ENCODE data around the gene SLC9C1.

The SLC9C1 gene

GRCh38 chr3:112247350-112247749 is 46.7 kb downstream of the SLC9C1 start:
- DNase-seq (ENCODE audit: insufficient read length, low spot score) (no peak), FAIRE-seq (no peak)
- no peak for TF ChIP-seq CTCF (IDR thresholded peaks at IDR 0.05; ENCODE audit: insufficient read depth, missing control alignments)

- DNase-seq (ENCODE audit: insufficient read length, low spot score) = no peak
- FAIRE-seq = no peak
- no peak for TF ChIP-seq CTCF (IDR thresholded peaks at IDR 0.05; ENCODE audit: insufficient read depth, missing control alignments)
Measured at GRCh38 chr3:112233083-112233482, 60.9 kb downstream of the SLC9C1 start.

GRCh38 chr3:112231727-112232126 is 62.3 kb downstream of the SLC9C1 start:
- DNase-seq (ENCODE audit: insufficient read length, low spot score) (no peak), FAIRE-seq (no peak)
- no peak for TF ChIP-seq CTCF (IDR thresholded peaks at IDR 0.05; ENCODE audit: insufficient read depth, missing control alignments)

GRCh38 chr3:112230033-112230432 is 64.0 kb downstream of the SLC9C1 start:
- TF ChIP-seq CTCF (IDR thresholded peaks at IDR 0.05; ENCODE audit: insufficient read depth, missing control alignments) = no peak

GRCh38 chr3:112228786-112229185 is 65.2 kb downstream of the SLC9C1 start:
- no peak for DNase-seq (ENCODE audit: insufficient read length, low spot score)
- TF ChIP-seq CTCF (IDR thresholded peaks at IDR 0.05; ENCODE audit: insufficient read depth, missing control alignments) = no peak
- FAIRE-seq = no peak

More at GRCh38 chr3:112230033-112230432, 64.0 kb downstream of the SLC9C1 start:
- DNase-seq (ENCODE audit: insufficient read length, low spot score) = no peak
- FAIRE-seq = no peak

- no peak for DNase-seq (ENCODE audit: insufficient read length, low spot score)
- FAIRE-seq = no peak
- no peak for TF ChIP-seq CTCF (IDR thresholded peaks at IDR 0.05; ENCODE audit: insufficient read depth, missing control alignments)
Measured at GRCh38 chr3:112200317-112200666, 93.7 kb downstream of the SLC9C1 start.

GRCh38 chr3:112199622-112200316 is 94.2 kb downstream of the SLC9C1 start:
- no peak for TF ChIP-seq CTCF (IDR thresholded peaks at IDR 0.05; ENCODE audit: insufficient read depth, missing control alignments)
- DNase-seq (ENCODE audit: insufficient read length, low spot score) (no peak), FAIRE-seq (no peak)
